Endodermal cell (in vitro differentiated cells): ENCODE measurements around the gene POLR1E. TPM values are rescaled to one million over a fixed set of nuclear protein-coding genes. Genes with fewer than 3 reads are reported as not detected.

Experiments
- DNase-seq: peaks from one replicate; pipeline ENCODE4 v3.0.0-alpha.2; 2017
- H3K27ac ChIP-seq: 2 replicates; pipeline ENCODE4 v1.5.1; 2013; ENCODE audit warnings: mild to moderate bottlenecking, low read depth, low read length, moderate library complexity
- H3K27me3 ChIP-seq: 2 replicates; pipeline ENCODE4 v1.6.1; 2013; ENCODE audit warnings: mild to moderate bottlenecking, low read length, moderate library complexity; ENCODE audit not compliant: insufficient read depth, control insufficient read depth, poor library complexity, severe bottlenecking
- H3K36me3 ChIP-seq: 2 replicates; pipeline ENCODE4 v1.7.0; 2013; ENCODE audit warnings: mild to moderate bottlenecking, low read length, moderate library complexity; ENCODE audit not compliant: control insufficient read depth, insufficient read depth
- H3K4me1 ChIP-seq: one replicate; pipeline ENCODE4 v1.7.0; 2013; ENCODE audit warnings: low read length; ENCODE audit not compliant: control insufficient read depth, insufficient read depth
- H3K4me3 ChIP-seq: 2 replicates; pipeline ENCODE4 v1.5.1; 2013; ENCODE audit warnings: mild to moderate bottlenecking, low read length, moderate library complexity
- H3K9ac ChIP-seq: 2 replicates; pipeline ENCODE4 v1.6.1; 2013; ENCODE audit warnings: mild to moderate bottlenecking, low read length, moderate library complexity; ENCODE audit not compliant: poor library complexity, severe bottlenecking; ENCODE audit errors: extremely low read depth
- H3K9me3 ChIP-seq: 2 replicates; pipeline ENCODE4 v1.6.1; 2013; ENCODE audit warnings: mild to moderate bottlenecking, low read length, moderate library complexity; ENCODE audit not compliant: control insufficient read depth
- H3K27ac Mint-ChIP-seq: 2 replicates; pipeline ENCODE4 v1.8.0; 2020; ENCODE audit warnings: mixed read lengths
- H3K27me3 Mint-ChIP-seq: 2 replicates; pipeline ENCODE4 v1.8.0; 2021; ENCODE audit warnings: mild to moderate bottlenecking, mixed read lengths; ENCODE audit not compliant: insufficient read depth
- H3K36me3 Mint-ChIP-seq: 2 replicates; pipeline ENCODE4 v1.8.0; 2020; ENCODE audit warnings: low read depth, mixed read lengths
- H3K4me1 Mint-ChIP-seq: 2 replicates; pipeline ENCODE4 v1.8.0; 2020; ENCODE audit warnings: mixed read lengths
- H3K4me3 Mint-ChIP-seq: 2 replicates; pipeline ENCODE4 v1.8.0; 2020; ENCODE audit warnings: mild to moderate bottlenecking, moderate library complexity, mixed read lengths
- H3K9me3 Mint-ChIP-seq: 2 replicates; pipeline ENCODE4 v1.8.0; 2020; ENCODE audit warnings: mild to moderate bottlenecking, mixed read lengths
- WGBS, 2 experiments: methylation state at CpG; one replicate each; pipeline versions ENCODE4 v1.1.5 to v1.1.7; 2013; ENCODE audit warnings: missing lambda C conversion rate in 2 of 2, mixed read lengths in 1 of 2; ENCODE audit not compliant: insufficient coverage in 1 of 2, insufficient read length in 1 of 2; 5-methylcytosine and 5-hydroxymethylcytosine counted together
- total RNA-seq, 2 donors: library from RNA; stranded (reverse); fragmentation: NEBNext Ultra II Directional in 1 of 2; extraction: Animal tissue kit (Norgen Biotek cat#: 25700) in 1 of 2; gene quantifications; 2 replicates in 1 of 2; 3 replicates in 1 of 2; pipeline ENCODE4 v1.2.1, GENCODE V29; 2021
- TF ChIP-seq, protein P1 (sequence below): fragments of 200-600 bp; sonication (generic); conservative IDR thresholded peaks from 2 replicates; pipeline ENCODE4 v1.5.0; 2021; ENCODE audit warnings: antibody characterized with exemption, mild to moderate bottlenecking

POLR1E gene
- total RNA-seq, 2 donors from 2014 or later, result 23.5 to 25.2 TPM

DNA sequence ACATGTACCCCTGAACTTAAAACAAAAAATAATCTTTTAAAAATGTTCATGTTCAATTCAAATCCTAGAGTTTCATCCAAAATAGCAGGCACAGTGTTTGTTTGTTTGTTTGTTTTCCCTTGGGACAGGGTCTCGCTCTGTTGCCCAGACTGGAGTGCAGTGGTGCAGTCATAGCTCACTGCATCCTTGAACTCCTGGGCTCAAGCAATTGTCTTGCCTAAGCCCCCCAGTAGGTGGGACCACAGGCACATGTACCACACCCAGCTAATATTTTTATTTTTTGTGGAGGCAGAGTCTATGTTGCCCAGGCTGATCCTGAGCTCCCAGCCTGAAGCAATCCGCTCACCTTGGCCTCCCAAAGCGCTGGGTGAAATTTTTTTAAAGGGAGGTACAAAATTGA lies 5.0 kb upstream of the POLR1E start:
- 86 to 95% methylated on average over 1 to 3 of the region's 3 CpGs for WGBS, 2 experiments
- H3K9me3 Mint-ChIP-seq, result peaks cover under 1% of the 10 kb centered on the region
- H3K36me3 ChIP-seq, result no peaks in the 10 kb centered on the region
- H3K4me1 ChIP-seq, result no peaks in the 10 kb centered on the region
- H3K36me3 Mint-ChIP-seq, result no peaks in the 10 kb centered on the region
- H3K9ac ChIP-seq, result no peak overlapping the region
- H3K27me3 Mint-ChIP-seq, result peaks cover 5% of the 10 kb centered on the region
- H3K27ac Mint-ChIP-seq, result no peak overlapping the region
- H3K9me3 ChIP-seq, result peaks cover under 1% of the 10 kb centered on the region
- no peaks in the 10 kb centered on the region for H3K27me3 ChIP-seq
- TF ChIP-seq, protein P1, sequence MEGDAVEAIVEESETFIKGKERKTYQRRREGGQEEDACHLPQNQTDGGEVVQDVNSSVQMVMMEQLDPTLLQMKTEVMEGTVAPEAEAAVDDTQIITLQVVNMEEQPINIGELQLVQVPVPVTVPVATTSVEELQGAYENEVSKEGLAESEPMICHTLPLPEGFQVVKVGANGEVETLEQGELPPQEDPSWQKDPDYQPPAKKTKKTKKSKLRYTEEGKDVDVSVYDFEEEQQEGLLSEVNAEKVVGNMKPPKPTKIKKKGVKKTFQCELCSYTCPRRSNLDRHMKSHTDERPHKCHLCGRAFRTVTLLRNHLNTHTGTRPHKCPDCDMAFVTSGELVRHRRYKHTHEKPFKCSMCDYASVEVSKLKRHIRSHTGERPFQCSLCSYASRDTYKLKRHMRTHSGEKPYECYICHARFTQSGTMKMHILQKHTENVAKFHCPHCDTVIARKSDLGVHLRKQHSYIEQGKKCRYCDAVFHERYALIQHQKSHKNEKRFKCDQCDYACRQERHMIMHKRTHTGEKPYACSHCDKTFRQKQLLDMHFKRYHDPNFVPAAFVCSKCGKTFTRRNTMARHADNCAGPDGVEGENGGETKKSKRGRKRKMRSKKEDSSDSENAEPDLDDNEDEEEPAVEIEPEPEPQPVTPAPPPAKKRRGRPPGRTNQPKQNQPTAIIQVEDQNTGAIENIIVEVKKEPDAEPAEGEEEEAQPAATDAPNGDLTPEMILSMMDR, result peak; percentile 36
- no peak overlapping the region for H3K4me3 Mint-ChIP-seq
- peaks cover 14% of the 10 kb centered on the region for H3K4me1 Mint-ChIP-seq
- H3K4me3 ChIP-seq, result no peak overlapping the region
- no peak overlapping the region for H3K27ac ChIP-seq
- DNase-seq, result no peak

DNA sequence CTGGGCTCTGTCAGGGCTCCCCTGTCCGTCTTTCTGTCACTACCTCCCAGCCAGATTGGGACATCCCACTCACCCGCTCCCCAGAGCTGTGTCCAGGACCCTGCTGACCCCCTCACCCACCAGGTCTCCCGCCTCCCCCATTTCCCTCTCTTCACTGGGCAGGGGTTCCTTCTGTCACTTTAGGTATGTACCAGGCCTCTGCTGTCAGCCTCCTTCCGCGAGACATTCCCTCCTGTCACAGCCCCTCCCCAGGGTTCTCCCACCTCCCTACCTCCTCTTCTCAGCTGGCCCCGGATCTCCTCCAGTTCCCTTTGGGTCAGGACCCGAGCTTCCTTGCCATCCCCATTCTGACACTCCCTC lies 488 bp downstream of the POLR1E start:
- Histone ChIP-seq H3K4me1 (peaks cover 5% of the 10 kb centered on the region), H3K27me3 (no peaks in the 10 kb centered on the region), H3K4me3 (peak overlapping the region; percentile 85), H3K9me3 (no peaks in the 10 kb centered on the region), H3K9ac (peak overlapping the region; percentile 45), H3K27ac (no peak overlapping the region), H3K36me3 (peaks cover 25% of the 10 kb centered on the region)
- peaks cover 23% of the 10 kb centered on the region for H3K4me1 Mint-ChIP-seq
- DNase-seq, result no peak
- H3K9me3 Mint-ChIP-seq, result no peaks in the 10 kb centered on the region
- peaks cover 2% of the 10 kb centered on the region for H3K27me3 Mint-ChIP-seq
- peak overlapping the region; percentile 77 for H3K27ac Mint-ChIP-seq
- 2 to 3% methylated on average over 5 to 7 of the region's 7 CpGs for WGBS, 2 experiments
- TF ChIP-seq, protein P1, result no peak
- peaks cover 19% of the 10 kb centered on the region for H3K36me3 Mint-ChIP-seq
- peak overlapping the region; percentile 89 for H3K4me3 Mint-ChIP-seq

DNA sequence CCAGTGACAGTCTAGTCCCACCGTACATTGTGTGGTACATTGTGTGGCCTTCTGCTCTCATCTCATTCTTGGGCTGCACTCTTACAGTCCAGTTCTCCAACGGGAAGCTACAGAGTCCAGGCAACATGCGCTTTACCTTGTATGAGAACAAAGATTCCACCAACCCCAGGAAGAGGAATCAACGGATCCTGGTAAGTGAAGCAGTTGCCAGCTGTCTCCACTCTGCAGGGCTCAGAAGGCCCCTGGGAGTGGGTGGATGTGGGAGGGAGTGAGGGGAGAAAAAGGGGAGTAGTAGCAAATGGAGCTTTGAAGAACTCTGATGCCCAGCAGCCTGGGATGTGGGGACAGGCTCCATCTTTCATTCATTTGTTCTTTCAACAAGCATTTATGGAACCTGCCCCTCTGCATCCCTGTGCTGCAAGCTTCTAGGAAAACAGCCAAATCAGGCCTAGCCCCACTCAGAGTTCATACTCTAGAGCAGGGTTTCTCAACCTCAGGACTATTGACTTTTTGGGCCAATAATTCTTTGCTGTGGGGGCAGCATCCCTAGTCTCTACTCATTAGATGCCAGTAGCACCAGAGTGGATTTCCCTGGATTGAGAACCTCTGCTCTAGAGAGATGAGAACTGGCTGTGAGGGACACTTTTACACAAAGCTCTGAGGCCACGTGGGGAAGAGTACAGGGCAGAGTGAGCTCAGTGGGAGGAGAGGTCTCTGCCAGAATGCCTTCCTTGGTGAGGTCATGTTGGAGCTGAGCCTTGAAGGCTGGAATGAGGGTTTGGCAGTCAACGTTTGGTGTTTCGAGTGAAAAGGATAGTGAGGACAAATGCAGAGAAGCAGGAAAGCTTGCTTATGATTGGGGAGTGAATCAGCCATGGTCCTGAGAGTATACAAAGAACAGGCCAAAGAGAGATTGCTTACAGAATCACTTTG lies 1.1 kb downstream of the POLR1E start:
- peak overlapping the region; percentile 89 for H3K4me3 Mint-ChIP-seq
- no peak for DNase-seq
- Histone ChIP-seq H3K9me3 (no peaks in the 10 kb centered on the region), H3K4me3 (peak overlapping the region; percentile 85), H3K9ac (peak overlapping the region; percentile 45), H3K4me1 (peaks cover 5% of the 10 kb centered on the region), H3K27ac (no peak overlapping the region), H3K36me3 (peaks cover 29% of the 10 kb centered on the region), H3K27me3 (no peaks in the 10 kb centered on the region)
- TF ChIP-seq, protein P1, result no peak
- no peaks in the 10 kb centered on the region for H3K9me3 Mint-ChIP-seq
- H3K27me3 Mint-ChIP-seq, result peaks cover 2% of the 10 kb centered on the region
- peaks cover 19% of the 10 kb centered on the region for H3K36me3 Mint-ChIP-seq
- peak overlapping the region; percentile 77 for H3K27ac Mint-ChIP-seq
- WGBS, 2 experiments, result 48 to 58% methylated on average over 5 to 7 of the region's 7 CpGs
- peaks cover 21% of the 10 kb centered on the region for H3K4me1 Mint-ChIP-seq
